ENCODE results near the gene CASK. TPM values are rescaled to one million over a fixed set of nuclear protein-coding genes. Genes with fewer than 3 reads are reported as not detected.

The CASK gene
- total RNA-seq, 1 experiment from 2014 or later = 163 TPM

GRCh38 chrX:41526271-41526670 lies 397.1 kb downstream of the CASK start:
- H3K36me3 ChIP-seq (ENCODE audit: control insufficient read depth, insufficient read depth, low read length) = no peaks in the 10 kb centered on the region; the same call in 1 of the 2 replicates
- intact Hi-C loops (cut with micrococcal nuclease; ENCODE audit: unreplicated experiment) = no loop called here
- Mint-ChIP-seq H3K9me3 (ENCODE audit: unreplicated experiment) (no peaks in the 10 kb centered on the region), H3K27ac (ENCODE audit: unreplicated experiment) (no peak overlapping the region), H3K4me3 (ENCODE audit: unreplicated experiment) (no peak overlapping the region), H3K36me3 (ENCODE audit: insufficient read depth, unreplicated experiment) (peaks cover 43% of the 10 kb centered on the region), H3K27me3 (ENCODE audit: insufficient read depth, unreplicated experiment) (no peaks in the 10 kb centered on the region), H3K4me1 (ENCODE audit: low read depth, unreplicated experiment) (peaks cover 6% of the 10 kb centered on the region)
- H3K27me3 ChIP-seq (replicated peaks; ENCODE audit: control insufficient read depth, insufficient read depth, low read length) = no peaks in the 10 kb centered on the region
- CTCF ChIA-PET = no interaction called here
- no TSS peak for BruUV-seq (replicated peaks)
- no peak for DNase-seq
- H3K4me1 ChIP-seq = 0 out of 2 replicates have a peak, but pooled peaks cover 3% of the 10 kb centered on the region
- no peaks in the 10 kb centered on the region for H3K9me3 ChIP-seq
- TF ChIP-seq CTCF (IDR thresholded peaks at IDR 0.05; ENCODE audit: insufficient read depth in 1 of 2, low read depth in 1 of 2, low read length in 1 of 2, severe bottlenecking in 1 of 2, unreplicated experiment in 1 of 2) = no peak
- no peak overlapping the region for H3K4me3 ChIP-seq (ENCODE audit: low read depth, low read length)
- POLR2A ChIA-PET = no interaction called here

- ChIA-PET POLR2A (no interaction called here), CTCF (no interaction called here)
- H3K4me3 Mint-ChIP-seq (ENCODE audit: unreplicated experiment) = no peak overlapping the region
Observed at GRCh38 chrX:41522671-41523070, 400.7 kb downstream of the CASK start.

GRCh38 chrX:41522081-41522480 lies 401.3 kb downstream of the CASK start:
- H3K9me3 Mint-ChIP-seq (ENCODE audit: unreplicated experiment) = no peaks in the 10 kb centered on the region
- H3K27me3 ChIP-seq (replicated peaks; ENCODE audit: control insufficient read depth, insufficient read depth, low read length) = no peaks in the 10 kb centered on the region
- TF ChIP-seq CTCF (IDR thresholded peaks at IDR 0.05; ENCODE audit: insufficient read depth in 1 of 2, low read depth in 1 of 2, low read length in 1 of 2, severe bottlenecking in 1 of 2, unreplicated experiment in 1 of 2) = no peak
- H3K27me3 Mint-ChIP-seq (ENCODE audit: insufficient read depth, unreplicated experiment) = no peaks in the 10 kb centered on the region
- H3K36me3 ChIP-seq (ENCODE audit: control insufficient read depth, insufficient read depth, low read length) = no peaks in the 10 kb centered on the region; the same call in 1 of the 2 replicates
- peaks cover 4% of the 10 kb centered on the region for H3K4me1 Mint-ChIP-seq (ENCODE audit: low read depth, unreplicated experiment)
- H3K9me3 ChIP-seq = no peaks in the 10 kb centered on the region
- intact Hi-C loops (cut with micrococcal nuclease; ENCODE audit: unreplicated experiment) = no loop called here
- CTCF ChIA-PET = no interaction called here
- H3K27ac Mint-ChIP-seq (ENCODE audit: unreplicated experiment) = no peak overlapping the region
- no TSS peak for BruUV-seq (replicated peaks)
- DNase-seq = no peak
- H3K4me3 ChIP-seq (ENCODE audit: low read depth, low read length) = no peak overlapping the region
- H3K4me3 Mint-ChIP-seq (ENCODE audit: unreplicated experiment) = no peak overlapping the region
- POLR2A ChIA-PET = no interaction called here
- peaks cover 45% of the 10 kb centered on the region for H3K36me3 Mint-ChIP-seq (ENCODE audit: insufficient read depth, unreplicated experiment)
- H3K4me1 ChIP-seq = 0 out of 2 replicates have a peak, but pooled peaks cover 3% of the 10 kb centered on the region

More at GRCh38 chrX:41522671-41523070, 400.7 kb downstream of the CASK start:
- no peak for DNase-seq
- Mint-ChIP-seq H3K27ac (ENCODE audit: unreplicated experiment) (no peak overlapping the region), H3K9me3 (ENCODE audit: unreplicated experiment) (no peaks in the 10 kb centered on the region), H3K36me3 (ENCODE audit: insufficient read depth, unreplicated experiment) (peaks cover 45% of the 10 kb centered on the region), H3K4me1 (ENCODE audit: low read depth, unreplicated experiment) (peaks cover 6% of the 10 kb centered on the region), H3K27me3 (ENCODE audit: insufficient read depth, unreplicated experiment) (no peaks in the 10 kb centered on the region)
- no peaks in the 10 kb centered on the region for H3K27me3 ChIP-seq (replicated peaks; ENCODE audit: control insufficient read depth, insufficient read depth, low read length)
- intact Hi-C loops (cut with micrococcal nuclease; ENCODE audit: unreplicated experiment) = no loop called here
- H3K4me1 ChIP-seq = 0 out of 2 replicates have a peak, but pooled peaks cover 3% of the 10 kb centered on the region
- H3K9me3 ChIP-seq = no peaks in the 10 kb centered on the region
- no peaks in the 10 kb centered on the region; the same call in 1 of the 2 replicates for H3K36me3 ChIP-seq (ENCODE audit: control insufficient read depth, insufficient read depth, low read length)
- H3K4me3 ChIP-seq (ENCODE audit: low read depth, low read length) = no peak overlapping the region
- BruUV-seq (replicated peaks) = no TSS peak
- no peak for TF ChIP-seq CTCF (IDR thresholded peaks at IDR 0.05; ENCODE audit: insufficient read depth in 1 of 2, low read depth in 1 of 2, low read length in 1 of 2, severe bottlenecking in 1 of 2, unreplicated experiment in 1 of 2)
